Right atrium auricular region (tissue), 2 donors: ENCODE measurements around the gene RAB1B. TPM values are rescaled to one million over a fixed set of nuclear protein-coding genes. Genes with fewer than 3 reads are reported as not detected.
A peak's percentile ranks its signal among the peaks of the same experiment; 100 is the strongest.
"Not testable (repeated sequence)": the region's sequence is repeated elsewhere in the genome, so short reads cannot be mapped to it uniquely, and the experiment has no call there.

Source experiments
- DNase-seq: peaks from one replicate; pipeline ENCODE4 v3.0.0-alpha.2; 2019; ENCODE audit warnings: low spot score
- H3K27ac ChIP-seq, 2 donors: fragments of 200-600 bp; sonication (generic); 1 replicate in 1 of 2; 2 replicates in 1 of 2; pipeline ENCODE4 v1.5.1; 2016 to 2019
- H3K27me3 ChIP-seq, 2 donors: fragments of 200-600 bp; sonication (generic); one replicate each; pipeline versions ENCODE4 v1.5.1 to v1.6.0; 2017 to 2019
- H3K36me3 ChIP-seq: fragments of 200-600 bp; sonication (generic); one replicate; pipeline ENCODE4 v1.5.1; 2016
- H3K4me1 ChIP-seq, 2 donors: fragments of 200-600 bp; sonication (generic); one replicate each; pipeline versions ENCODE4 v1.5.1 to v1.6.0; 2017 to 2019
- H3K4me3 ChIP-seq, 2 donors: fragments of 200-600 bp; sonication (generic); 1 replicate in 1 of 2; 2 replicates in 1 of 2; pipeline ENCODE4 v1.5.1; 2017 to 2019; ENCODE audit warnings: mild to moderate bottlenecking in 1 of 2, moderate library complexity in 1 of 2
- H3K9me3 ChIP-seq, 2 donors: fragments of 200-600 bp; sonication (generic); one replicate each; pipeline ENCODE4 v1.5.1; 2019
- CTCF ChIP-seq, 2 donors: fragments of 200-600 bp; sonication (generic); IDR thresholded peaks; one replicate each; pipeline ENCODE4 v1.5.1; 2019; ENCODE audit warnings: antibody characterized with exemption in 2 of 2
- total RNA-seq, 2 donors: library from RNA; depleted of rRNA; stranded (reverse); fragments of >200 nt; gene quantifications; one replicate each; pipeline ENCODE4 v1.1.0, GENCODE V29; 2016

RAB1B gene
- total RNA-seq, 2 donors from 2014 or later, result 95.6 to 115 TPM

- Histone ChIP-seq H3K27ac (peak within 1 kb of the TSS; percentile 78 to 90), H3K4me3 (peak within 1 kb of the TSS; percentile 33 to 58), H3K36me3 (no peaks in the 10 kb centered on the region), H3K27me3 (no peaks in the 10 kb centered on the region), H3K9me3 (no peaks in the 10 kb centered on the region), H3K4me1 (peaks cover 0 to 61% of the 10 kb centered on the region in 2 donors)
- DNase-seq, result no peak
- no peak for TF ChIP-seq CTCF (IDR thresholded peaks at IDR 0.05)
Observed at GRCh38 chr11:66316849-66317251, 48.4 kb downstream of the RAB1B start, which contains the start of gene CD248. Gene CD248, minus strand, starts transcription at chr11:66317044. Its CDS starts 17 bp downstream, at chr11:66317027.

GRCh38 chr11:66317322-66317722, 48.9 kb downstream of the RAB1B start:
- no peak for TF ChIP-seq CTCF (IDR thresholded peaks at IDR 0.05)
- Histone ChIP-seq H3K27ac (peak overlapping the region; percentile 78 to 90), H3K27me3 (no peaks in the 10 kb centered on the region), H3K36me3 (no peaks in the 10 kb centered on the region), H3K4me3 (peak overlapping the region; percentile 33 to 58), H3K4me1 (peaks cover 0 to 61% of the 10 kb centered on the region in 2 donors), H3K9me3 (no peaks in the 10 kb centered on the region)
- DNase-seq, result no peak

GRCh38 chr11:66317723-66318599, 49.5 kb downstream of the RAB1B start:
- peak; percentile 93 for DNase-seq
- Histone ChIP-seq H3K9me3 (no peaks in the 10 kb centered on the region), H3K4me1 (peaks cover 0 to 59% of the 10 kb centered on the region in 2 donors), H3K4me3 (no peak overlapping the region), H3K27me3 (no peaks in the 10 kb centered on the region), H3K27ac (peak overlapping the region; percentile 78 to 90), H3K36me3 (no peaks in the 10 kb centered on the region)
- TF ChIP-seq CTCF (IDR thresholded peaks at IDR 0.05), result no peak

GRCh38 chr11:66318600-66318970, 50.1 kb downstream of the RAB1B start:
- Histone ChIP-seq H3K27me3 (no peaks in the 10 kb centered on the region), H3K4me1 (peaks cover 0 to 52% of the 10 kb centered on the region in 2 donors), H3K9me3 (no peaks in the 10 kb centered on the region), H3K4me3 (no peak overlapping the region), H3K36me3 (no peaks in the 10 kb centered on the region), H3K27ac (peak overlapping the region; percentile 30 to 90)
- no peak for DNase-seq
- TF ChIP-seq CTCF (IDR thresholded peaks at IDR 0.05), result no peak

- not testable (repeated sequence) for H3K9me3 ChIP-seq, DNase-seq, H3K36me3 ChIP-seq, H3K4me3 ChIP-seq, H3K27ac ChIP-seq, H3K27me3 ChIP-seq
- H3K4me1 ChIP-seq, result peaks cover 0 to 35% of the 10 kb centered on the region in 2 donors
Observed at GRCh38 chr11:66320289-66320688, 51.9 kb downstream of the RAB1B start.

- H3K27me3 ChIP-seq, H3K27ac ChIP-seq, H3K36me3 ChIP-seq, H3K9me3 ChIP-seq, H3K4me3 ChIP-seq, DNase-seq: not testable (repeated sequence)
- peaks cover 0 to 36% of the 10 kb centered on the region in 2 donors for H3K4me1 ChIP-seq
Observed at GRCh38 chr11:66320748-66321147, 52.3 kb downstream of the RAB1B start.
